Large intestine (tissue), 12 donors: ENCODE data around the gene SS18. TPM values are rescaled to one million over a fixed set of nuclear protein-coding genes. Genes with fewer than 3 reads are reported as not detected.
"Not testable (repeated sequence)": the region's sequence is repeated elsewhere in the genome, so short reads cannot be mapped to it uniquely, and the experiment has no call there.

Experiments used
- DNase-seq, 2 donors: peaks; one replicate each; pipeline versions ENCODE4 v3.0.0 to v3.0.0-alpha.2; 2013
- H3K27ac ChIP-seq: one replicate; pipeline ENCODE4 v1.5.1; 2013; ENCODE audit warnings: low read length
- H3K27me3 ChIP-seq: 2 replicates; pipeline ENCODE4 v1.6.1; 2013; ENCODE audit warnings: low read length; ENCODE audit not compliant: control insufficient read depth, insufficient read depth
- H3K36me3 ChIP-seq: 2 replicates; pipeline ENCODE4 v1.6.1; 2013; ENCODE audit warnings: low read length; ENCODE audit not compliant: control insufficient read depth, insufficient read depth
- H3K4me1 ChIP-seq: one replicate; pipeline ENCODE4 v1.6.1; 2013; ENCODE audit warnings: low read length; ENCODE audit not compliant: control insufficient read depth, insufficient read depth
- H3K4me3 ChIP-seq: one replicate; pipeline ENCODE4 v1.5.1; 2013; ENCODE audit warnings: low read length
- H3K9me3 ChIP-seq: one replicate; pipeline ENCODE4 v1.6.1; 2013; ENCODE audit warnings: mild to moderate bottlenecking, low read depth, low read length, moderate library complexity; ENCODE audit not compliant: control insufficient read depth
- WGBS: methylation state at CpG from one replicate; pipeline ENCODE4 v1.1.5; 2013; ENCODE audit warnings: low lambda C conversion rate; ENCODE audit not compliant: insufficient coverage; 5-methylcytosine and 5-hydroxymethylcytosine counted together
- long read RNA-seq, 11 donors: transcript quantifications; one replicate each; lab custom pipeline, GENCODE V29; 2026
- polyA plus RNA-seq: library from polyadenylated mRNA; unstranded; fragments of 120-200 nt; gene quantifications from one replicate; pipeline ENCODE4 v1.2.1, GENCODE V29; 2013

The SS18 gene
- polyA plus RNA-seq = 50.4 TPM
- long read RNA-seq, donor 1, partial matches to known transcripts = 0 of 5 reads
- long read RNA-seq, donor 1, other reads (novel, unspliced or antisense) = 0 of 5 reads
- long read RNA-seq, donor 2, partial matches to known transcripts = 7 of 10 reads
- long read RNA-seq, donor 2, other reads (novel, unspliced or antisense) = 0 of 10 reads
- long read RNA-seq, donor 3 = 0 reads
- long read RNA-seq, donor 4 = 0 reads
- long read RNA-seq, donor 5, partial matches to known transcripts = 6 of 8 reads
- long read RNA-seq, donor 5, other reads (novel, unspliced or antisense) = 0 of 8 reads
- long read RNA-seq, donor 6, partial matches to known transcripts = 12 of 17 reads
- long read RNA-seq, donor 6, other reads (novel, unspliced or antisense) = 0 of 17 reads
- long read RNA-seq, donor 7, partial matches to known transcripts = 6 of 7 reads
- long read RNA-seq, donor 7, other reads (novel, unspliced or antisense) = 0 of 7 reads
- long read RNA-seq, donor 8, partial matches to known transcripts = 16 of 22 reads
- long read RNA-seq, donor 8, other reads (novel, unspliced or antisense) = 0 of 22 reads
- long read RNA-seq, donor 9, partial matches to known transcripts = 9 of 11 reads
- long read RNA-seq, donor 9, other reads (novel, unspliced or antisense) = 0 of 11 reads
- long read RNA-seq, donor 10, partial matches to known transcripts = 7 of 14 reads
- long read RNA-seq, donor 10, other reads (novel, unspliced or antisense) = 0 of 14 reads
- long read RNA-seq, donor 11, partial matches to known transcripts = 0 of 4 reads
- long read RNA-seq, donor 11, other reads (novel, unspliced or antisense) = 0 of 4 reads

GRCh38 chr18:26090130-26091046, at the start of gene SS18:
Gene SS18, minus strand, starts transcription at chr18:26090613. Its CDS starts 44 bp downstream, at chr18:26090569.
- Histone ChIP-seq H3K9me3 (no peaks in the 10 kb centered on the region), H3K4me3 (peak within 1 kb of the TSS; percentile 95), H3K4me1 (no peaks in the 10 kb centered on the region), H3K27me3 (no peaks in the 10 kb centered on the region), H3K36me3 (peaks cover 9% of the 10 kb centered on the region), H3K27ac (peak within 1 kb of the TSS; percentile 98)
- WGBS = no CpG with 5 or more reads among the region's 89 CpGs
- peak; percentile 87 to 95 for DNase-seq

- Histone ChIP-seq H3K9me3 (peaks cover 4% of the 10 kb centered on the region), H3K27me3 (no peaks in the 10 kb centered on the region), H3K36me3 (no peaks in the 10 kb centered on the region), H3K27ac (no peak overlapping the region), H3K4me1 (no peaks in the 10 kb centered on the region), H3K4me3 (no peak overlapping the region)
- no peak for DNase-seq
- 100% methylated on average over 1 of the region's 1 CpG for WGBS
These were observed 45.1 kb upstream of the SS18 start for GRCh38 chr18:26135548-26135947.

GRCh38 chr18:26134107-26134506, 43.7 kb upstream of the SS18 start:
- H3K4me1 ChIP-seq = no peaks in the 10 kb centered on the region
- no peaks in the 10 kb centered on the region for H3K36me3 ChIP-seq
- peaks cover 4% of the 10 kb centered on the region for H3K9me3 ChIP-seq
- no peak overlapping the region for H3K4me3 ChIP-seq
- DNase-seq = no peak
- no peaks in the 10 kb centered on the region for H3K27me3 ChIP-seq
- no CpG with 5 or more reads among the region's 6 CpGs for whole genome bisulfite sequencing
- H3K27ac ChIP-seq = no peak overlapping the region

- Histone ChIP-seq H3K9me3 (peaks cover 4% of the 10 kb centered on the region), H3K4me1 (no peaks in the 10 kb centered on the region), H3K36me3 (no peaks in the 10 kb centered on the region), H3K27ac (no peak within 1 kb of the TSS), H3K27me3 (no peaks in the 10 kb centered on the region), H3K4me3 (no peak within 1 kb of the TSS)
- no CpG with 5 or more reads among the region's 31 CpGs for WGBS
- peak; percentile 2 to 5 for DNase-seq
These were observed 43.2 kb upstream of the SS18 start, which contains the start of gene PSMA8 for GRCh38 chr18:26133652-26134051. Gene PSMA8, plus strand, starts transcription at chr18:26133869. Its CDS starts 97 bp downstream, at chr18:26133966.

GRCh38 chr18:26128192-26128591, 37.8 kb upstream of the SS18 start:
- not testable (repeated sequence) for H3K36me3 ChIP-seq, H3K4me1 ChIP-seq, DNase-seq, H3K27ac ChIP-seq, H3K9me3 ChIP-seq, H3K27me3 ChIP-seq, H3K4me3 ChIP-seq
- WGBS = no CpG with 5 or more reads among the region's 2 CpGs

- Histone ChIP-seq H3K27ac (no peak overlapping the region), H3K36me3 (no peaks in the 10 kb centered on the region), H3K4me1 (no peaks in the 10 kb centered on the region), H3K27me3 (no peaks in the 10 kb centered on the region), H3K9me3 (no peaks in the 10 kb centered on the region), H3K4me3 (no peak overlapping the region)
- no peak for DNase-seq
- WGBS = no CpG with 5 or more reads among the region's 5 CpGs
These were observed 37.4 kb upstream of the SS18 start for GRCh38 chr18:26127786-26128185.

- H3K27me3 ChIP-seq, H3K4me3 ChIP-seq, H3K4me1 ChIP-seq, H3K36me3 ChIP-seq, H3K9me3 ChIP-seq, DNase-seq, H3K27ac ChIP-seq: not testable (repeated sequence)
- WGBS = no CpG with 5 or more reads among the region's 2 CpGs
These were observed 31.6 kb upstream of the SS18 start for GRCh38 chr18:26121994-26122393.

- H3K4me3 ChIP-seq = no peak overlapping the region
- no peaks in the 10 kb centered on the region for H3K4me1 ChIP-seq
- WGBS = no CpG with 5 or more reads among the region's 1 CpG
- no peaks in the 10 kb centered on the region for H3K27me3 ChIP-seq
- no peak for DNase-seq
- no peaks in the 10 kb centered on the region for H3K36me3 ChIP-seq
- no peaks in the 10 kb centered on the region for H3K9me3 ChIP-seq
- H3K27ac ChIP-seq = no peak overlapping the region
These were observed 31.1 kb upstream of the SS18 start for GRCh38 chr18:26121476-26121875.

- Histone ChIP-seq H3K27ac (no peak overlapping the region), H3K4me1 (no peaks in the 10 kb centered on the region), H3K9me3 (no peaks in the 10 kb centered on the region), H3K4me3 (no peak overlapping the region), H3K36me3 (no peaks in the 10 kb centered on the region), H3K27me3 (no peaks in the 10 kb centered on the region)
- 100% methylated on average over 1 of the region's 5 CpGs for WGBS
- DNase-seq = no peak
These were observed 28.8 kb upstream of the SS18 start for GRCh38 chr18:26119246-26119645.

GRCh38 chr18:26104035-26104434, 13.6 kb upstream of the SS18 start:
- Histone ChIP-seq H3K4me3 (no peak overlapping the region), H3K27me3 (no peaks in the 10 kb centered on the region), H3K9me3 (no peaks in the 10 kb centered on the region), H3K27ac (no peak overlapping the region), H3K36me3 (no peaks in the 10 kb centered on the region), H3K4me1 (no peaks in the 10 kb centered on the region)
- DNase-seq = no peak
- WGBS = no CpG with 5 or more reads among the region's 1 CpG
